KMS-11 (cell line): Measurements from ENCODE around the gene CDKL2.
A peak's percentile ranks its signal among the peaks of the same experiment; 100 is the strongest.

ENCODE experiments used
- H2AFZ ChIP-seq: fragments of 200-600 bp; sonication (generic); 2 replicates; pipeline ENCODE4 v1.6.1; 2016; ENCODE audit warnings: antibody characterized with exemption, mixed run types, low read depth
- H3K27ac ChIP-seq: fragments of 200-600 bp; sonication (generic); 2 replicates; pipeline ENCODE4 v1.6.1; 2016; ENCODE audit warnings: mild to moderate bottlenecking, mixed run types
- H3K27me3 ChIP-seq: fragments of 200-600 bp; sonication (generic); 2 replicates; pipeline ENCODE4 v1.6.1; 2017; ENCODE audit warnings: mild to moderate bottlenecking, low read depth, mixed run types, moderate library complexity; ENCODE audit not compliant: insufficient read depth
- H3K36me3 ChIP-seq: fragments of 200-600 bp; sonication (generic); 2 replicates; pipeline ENCODE4 v1.6.1; 2017; ENCODE audit warnings: mild to moderate bottlenecking, mixed run types; ENCODE audit not compliant: insufficient read depth
- H3K4me1 ChIP-seq: fragments of 200-600 bp; sonication (generic); 2 replicates; pipeline ENCODE4 v1.6.1; 2016; ENCODE audit warnings: mild to moderate bottlenecking, low read depth, mixed run types; ENCODE audit not compliant: poor library complexity, severe bottlenecking
- H3K4me2 ChIP-seq: fragments of 200-600 bp; sonication (generic); 2 replicates; pipeline ENCODE4 v1.7.0; 2016; ENCODE audit warnings: mild to moderate bottlenecking, mixed run types
- H3K4me3 ChIP-seq: fragments of 200-600 bp; sonication (generic); IDR thresholded peaks from 2 replicates; pipeline ENCODE4 v1.6.1; 2017; ENCODE audit warnings: low read depth, low read length, mixed read lengths; ENCODE audit not compliant: insufficient read depth
- H3K79me2 ChIP-seq: fragments of 200-600 bp; sonication (generic); 2 replicates; pipeline ENCODE4 v1.6.1; 2016; ENCODE audit warnings: low read depth, mixed run types; ENCODE audit not compliant: insufficient read depth
- H3K9ac ChIP-seq: fragments of 200-600 bp; sonication (generic); 2 replicates; pipeline ENCODE4 v1.6.1; 2016; ENCODE audit warnings: mild to moderate bottlenecking, mixed run types
- H4K20me1 ChIP-seq: fragments of 200-600 bp; sonication (generic); 2 replicates; pipeline ENCODE4 v1.6.1; 2016; ENCODE audit warnings: mild to moderate bottlenecking, mixed run types; ENCODE audit not compliant: insufficient read depth
- TF ChIP-seq, protein P1 (sequence below): fragments of 200-600 bp; sonication (generic); conservative IDR thresholded peaks from 2 replicates; pipeline ENCODE4 v1.6.1; 2017; ENCODE audit warnings: low read depth, mild to moderate bottlenecking, antibody characterized with exemption, low read length, moderate library complexity, mixed read lengths

CDKL2 gene

GRCh38 chr4:75621715-75622114 is 8.6 kb downstream of the CDKL2 start:
- Histone ChIP-seq H3K36me3 (no peaks in the 10 kb centered on the region), H2AFZ (no peak overlapping the region), H3K4me2 (no peak overlapping the region), H3K4me1 (no peaks in the 10 kb centered on the region), H3K9ac (no peak overlapping the region), H4K20me1 (no peaks in the 10 kb centered on the region), H3K27me3 (no peaks in the 10 kb centered on the region), H3K79me2 (no peaks in the 10 kb centered on the region), H3K4me3 (no peak overlapping the region), H3K27ac (no peak overlapping the region)
- TF ChIP-seq, protein P1, sequence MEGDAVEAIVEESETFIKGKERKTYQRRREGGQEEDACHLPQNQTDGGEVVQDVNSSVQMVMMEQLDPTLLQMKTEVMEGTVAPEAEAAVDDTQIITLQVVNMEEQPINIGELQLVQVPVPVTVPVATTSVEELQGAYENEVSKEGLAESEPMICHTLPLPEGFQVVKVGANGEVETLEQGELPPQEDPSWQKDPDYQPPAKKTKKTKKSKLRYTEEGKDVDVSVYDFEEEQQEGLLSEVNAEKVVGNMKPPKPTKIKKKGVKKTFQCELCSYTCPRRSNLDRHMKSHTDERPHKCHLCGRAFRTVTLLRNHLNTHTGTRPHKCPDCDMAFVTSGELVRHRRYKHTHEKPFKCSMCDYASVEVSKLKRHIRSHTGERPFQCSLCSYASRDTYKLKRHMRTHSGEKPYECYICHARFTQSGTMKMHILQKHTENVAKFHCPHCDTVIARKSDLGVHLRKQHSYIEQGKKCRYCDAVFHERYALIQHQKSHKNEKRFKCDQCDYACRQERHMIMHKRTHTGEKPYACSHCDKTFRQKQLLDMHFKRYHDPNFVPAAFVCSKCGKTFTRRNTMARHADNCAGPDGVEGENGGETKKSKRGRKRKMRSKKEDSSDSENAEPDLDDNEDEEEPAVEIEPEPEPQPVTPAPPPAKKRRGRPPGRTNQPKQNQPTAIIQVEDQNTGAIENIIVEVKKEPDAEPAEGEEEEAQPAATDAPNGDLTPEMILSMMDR, result no peak

DNA sequence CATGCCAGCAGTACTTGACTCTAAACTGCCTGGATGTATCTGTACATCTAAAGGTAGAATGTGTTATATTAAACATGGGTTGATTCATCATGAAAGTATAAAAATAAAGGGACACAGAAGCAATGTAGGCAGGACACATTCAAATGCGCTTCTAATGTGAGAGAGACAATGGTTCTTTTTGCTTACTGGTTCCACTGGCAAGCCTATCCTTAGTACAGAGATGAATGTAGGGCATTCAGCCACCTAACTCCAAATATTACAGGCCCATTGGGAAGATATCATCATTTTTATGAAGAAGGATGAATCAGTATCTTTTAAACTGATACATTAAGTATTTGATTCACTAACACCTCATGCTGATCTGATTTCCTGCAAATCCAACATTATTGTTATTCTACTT is 18.0 kb downstream of the CDKL2 start:
- Histone ChIP-seq H3K27me3 (no peaks in the 10 kb centered on the region), H4K20me1 (no peaks in the 10 kb centered on the region), H3K79me2 (no peaks in the 10 kb centered on the region), H2AFZ (no peak overlapping the region), H3K27ac (no peak overlapping the region), H3K4me3 (no peak overlapping the region), H3K4me2 (no peak overlapping the region), H3K4me1 (no peaks in the 10 kb centered on the region), H3K9ac (no peak overlapping the region), H3K36me3 (no peaks in the 10 kb centered on the region)
- TF ChIP-seq, protein P1, result no peak

DNA sequence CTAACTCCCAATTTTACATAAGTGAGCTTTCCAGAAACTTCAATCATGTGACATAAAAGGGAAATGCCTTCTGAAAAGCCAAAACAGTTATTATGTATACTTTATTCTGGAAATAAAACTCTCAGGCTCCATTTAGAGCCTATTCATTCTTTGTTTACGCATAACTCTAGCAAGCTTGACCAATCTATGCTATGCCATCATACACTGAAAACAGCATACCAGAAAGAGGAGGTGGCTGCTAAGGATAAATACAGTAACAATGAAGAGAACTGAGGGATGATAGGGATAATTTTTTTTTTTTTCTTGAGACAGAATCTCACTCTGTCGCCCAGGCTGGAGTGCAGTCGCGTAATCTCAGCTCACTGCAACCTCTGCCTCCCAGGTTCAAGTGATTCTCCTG is 24.4 kb downstream of the CDKL2 start:
- Histone ChIP-seq H4K20me1 (no peaks in the 10 kb centered on the region), H3K4me3 (no peak overlapping the region), H3K27me3 (no peaks in the 10 kb centered on the region), H3K27ac (no peak overlapping the region), H3K36me3 (no peaks in the 10 kb centered on the region), H3K79me2 (no peaks in the 10 kb centered on the region), H3K4me1 (peaks cover 9% of the 10 kb centered on the region), H3K9ac (no peak overlapping the region), H3K4me2 (no peak overlapping the region), H2AFZ (no peak overlapping the region)
- TF ChIP-seq, protein P1, result no peak

GRCh38 chr4:75599647-75600046 is 30.7 kb downstream of the CDKL2 start:
- H3K27me3 ChIP-seq, result no peaks in the 10 kb centered on the region
- H4K20me1 ChIP-seq, result no peaks in the 10 kb centered on the region
- H3K4me3 ChIP-seq, result peak overlapping the region; percentile 82
- H3K4me1 ChIP-seq, result peaks cover 70% of the 10 kb centered on the region
- no peaks in the 10 kb centered on the region for H3K36me3 ChIP-seq
- peak overlapping the region; percentile 79 for H3K4me2 ChIP-seq
- H3K79me2 ChIP-seq, result no peaks in the 10 kb centered on the region
- H3K9ac ChIP-seq, result peak overlapping the region; percentile 37; the same call in 1 of the 2 replicates
- H3K27ac ChIP-seq, result peak overlapping the region; percentile 87
- H2AFZ ChIP-seq, result peak overlapping the region; percentile 65
- TF ChIP-seq, protein P1, result no peak
